Mammary epithelial cell (primary cell): Measurements from ENCODE around the gene APOD.
"Not testable (repeated sequence)": the region's sequence is repeated elsewhere in the genome, so short reads cannot be mapped to it uniquely, and the experiment has no call there.

Experiments used
- CTCF ChIP-seq, 2 donors: IDR thresholded peaks in 1 of 2; conservative IDR thresholded peaks in 1 of 2; 2 replicates each; pipeline ENCODE4 v1.5.1; 2011 to 2012; ENCODE audit warnings: inconsistent platforms in 2 of 2, low read length in 2 of 2, mild to moderate bottlenecking in 2 of 2, control low read depth in 1 of 2, low read depth in 1 of 2; ENCODE audit not compliant: insufficient read depth in 1 of 2; ENCODE audit errors: extremely low read depth in 1 of 2
- EZH2 ChIP-seq: IDR thresholded peaks from 2 replicates; pipeline ENCODE4 v1.6.1; 2012; ENCODE audit warnings: low read length, inconsistent platforms, borderline replicate concordance

GRCh38 chr3:195633351-195633750, 49.6 kb upstream of the APOD start:
- TF ChIP-seq CTCF (conservative IDR thresholded peaks at IDR 0.05 in 1 of 2, IDR thresholded peaks at IDR 0.05 in 1 of 2; ENCODE audit: extremely low read depth in 1 of 2, insufficient read depth in 1 of 2, low read depth in 1 of 2, low read length in 2 of 2); EZH2: not testable (repeated sequence)
